Osteoblast (primary cell): ENCODE measurements around the gene WNT7B. TPM values are rescaled to one million over a fixed set of nuclear protein-coding genes. Genes with fewer than 3 reads are reported as not detected.

ENCODE experiments used
- DNase-seq: peaks from one replicate; pipeline ENCODE4 v3.0.0; 2011; ENCODE audit warnings: low spot score, mixed read lengths; ENCODE audit not compliant: insufficient read length; ENCODE audit errors: missing footprints
- H2AFZ ChIP-seq: 2 replicates; pipeline ENCODE4 v1.6.0; 2011; ENCODE audit warnings: mild to moderate bottlenecking, low read length
- H3K27ac ChIP-seq: 2 replicates; pipeline ENCODE4 v1.5.1; 2011; ENCODE audit warnings: mild to moderate bottlenecking, low read depth, low read length, moderate library complexity
- H3K27me3 ChIP-seq: 2 replicates; pipeline ENCODE4 v1.6.0; 2012; ENCODE audit warnings: mild to moderate bottlenecking, control low read depth, inconsistent platforms, low read length, moderate library complexity; ENCODE audit not compliant: insufficient read depth
- H3K36me3 ChIP-seq: 2 replicates; pipeline ENCODE4 v1.5.1; 2011; ENCODE audit warnings: mild to moderate bottlenecking, low read length, control low read depth, moderate library complexity; ENCODE audit not compliant: insufficient read depth
- H3K4me1 ChIP-seq: 2 replicates; pipeline ENCODE4 v1.5.1; 2011; ENCODE audit warnings: mild to moderate bottlenecking, low read length, control low read depth, moderate library complexity; ENCODE audit not compliant: insufficient read depth
- H3K4me2 ChIP-seq: 2 replicates; pipeline ENCODE4 v1.6.0; 2011; ENCODE audit warnings: mild to moderate bottlenecking, low read length; ENCODE audit not compliant: insufficient read depth
- H3K4me3 ChIP-seq: fragments of 200-600 bp; sonication (generic); 3 replicates; pipeline ENCODE4 v1.5.1; 2012; ENCODE audit warnings: mild to moderate bottlenecking, low read length, inconsistent platforms; ENCODE audit not compliant: insufficient read depth
- H3K79me2 ChIP-seq: 2 replicates; pipeline ENCODE4 v1.6.0; 2012; ENCODE audit warnings: mild to moderate bottlenecking, low read length, control low read depth, inconsistent platforms; ENCODE audit not compliant: insufficient read depth
- H3K9me3 ChIP-seq: 2 replicates; pipeline ENCODE4 v1.5.1; 2011; ENCODE audit warnings: low read depth, low read length, control low read depth
- H4K20me1 ChIP-seq: 2 replicates; pipeline ENCODE4 v1.6.0; 2012; ENCODE audit warnings: mild to moderate bottlenecking, low read length, control low read depth; ENCODE audit not compliant: insufficient read depth
- CTCF ChIP-seq: IDR thresholded peaks from 2 replicates; pipeline ENCODE4 v1.5.1; 2011; ENCODE audit warnings: mild to moderate bottlenecking, low read depth, low read length, moderate library complexity; ENCODE audit errors: extremely low read depth
- total RNA-seq: library from RNA; depleted of rRNA; stranded (reverse); fragments of >200 nt; gene quantifications from 2 replicates; pipeline ENCODE4 v1.2.3, GENCODE V29; 2012

Gene WNT7B
- total RNA-seq, 1 donor: not detected

GRCh38 chr22:45975164-45976161 is 1.5 kb downstream of the WNT7B start:
- DNase-seq: peak; percentile 83
- peaks cover 64% of the 10 kb centered on the region for H3K27me3 ChIP-seq
- no peak for TF ChIP-seq CTCF
- peaks cover 16% of the 10 kb centered on the region for H4K20me1 ChIP-seq
- peaks cover 6% of the 10 kb centered on the region for H3K4me1 ChIP-seq
- H3K4me3 ChIP-seq: no peak overlapping the region
- no peaks in the 10 kb centered on the region for H3K36me3 ChIP-seq
- no peak overlapping the region for H2AFZ ChIP-seq
- no peaks in the 10 kb centered on the region for H3K9me3 ChIP-seq
- H3K4me2 ChIP-seq: no peak overlapping the region
- H3K79me2 ChIP-seq: no peaks in the 10 kb centered on the region
- no peak overlapping the region for H3K27ac ChIP-seq

GRCh38 chr22:45974498-45974897 is 2.5 kb downstream of the WNT7B start:
- Histone ChIP-seq H2AFZ (no peak overlapping the region), H4K20me1 (peaks cover 16% of the 10 kb centered on the region), H3K27me3 (peaks cover 64% of the 10 kb centered on the region), H3K4me3 (no peak overlapping the region), H3K4me1 (peaks cover 8% of the 10 kb centered on the region), H3K9me3 (no peaks in the 10 kb centered on the region), H3K79me2 (no peaks in the 10 kb centered on the region), H3K36me3 (no peaks in the 10 kb centered on the region), H3K27ac (no peak overlapping the region), H3K4me2 (no peak overlapping the region)
- DNase-seq: peak; percentile 47
- TF ChIP-seq CTCF: no peak

- H3K4me3 ChIP-seq: no peak overlapping the region
- no peak for TF ChIP-seq CTCF
- H3K79me2 ChIP-seq: no peaks in the 10 kb centered on the region
- H2AFZ ChIP-seq: no peak overlapping the region
- DNase-seq: peak; percentile 80
- H3K4me2 ChIP-seq: no peak overlapping the region
- H3K27me3 ChIP-seq: peaks cover 58% of the 10 kb centered on the region
- no peaks in the 10 kb centered on the region for H3K9me3 ChIP-seq
- H3K27ac ChIP-seq: no peak overlapping the region
- peaks cover 18% of the 10 kb centered on the region for H4K20me1 ChIP-seq
- no peaks in the 10 kb centered on the region for H3K36me3 ChIP-seq
- peaks cover 20% of the 10 kb centered on the region for H3K4me1 ChIP-seq
Observed at GRCh38 chr22:45972889-45973253, 4.1 kb downstream of the WNT7B start.
